Suprapubic skin (tissue), 4 donors: Measurements from ENCODE around the gene DIPK1A. TPM values are rescaled to one million over a fixed set of nuclear protein-coding genes. Genes with fewer than 3 reads are reported as not detected.

Experiments used
- DNase-seq, 2 donors: peaks; one replicate each; pipeline ENCODE4 v3.0.0-alpha.2; 2019; ENCODE audit warnings: low spot score in 2 of 2
- H3K27ac ChIP-seq: fragments of 200-600 bp; sonication (generic); one replicate; pipeline ENCODE4 v1.5.1; 2019
- H3K27me3 ChIP-seq: fragments of 200-600 bp; sonication (generic); one replicate; pipeline ENCODE4 v1.5.1; 2019
- H3K36me3 ChIP-seq: fragments of 200-600 bp; sonication (generic); one replicate; pipeline ENCODE4 v1.5.1; 2019
- H3K4me1 ChIP-seq: fragments of 200-600 bp; sonication (generic); one replicate; pipeline ENCODE4 v1.5.1; 2019
- H3K4me3 ChIP-seq: fragments of 200-600 bp; sonication (generic); one replicate; pipeline ENCODE4 v1.5.1; 2019; ENCODE audit warnings: mild to moderate bottlenecking
- H3K9me3 ChIP-seq: fragments of 200-600 bp; sonication (generic); one replicate; pipeline ENCODE4 v1.5.1; 2019
- EP300 ChIP-seq: sonication (generic); formaldehyde crosslinking; IDR thresholded peaks from one replicate; pipeline ENCODE4 v1.6.1; 2017; ENCODE audit warnings: antibody characterized with exemption
- POLR2A ChIP-seq, 2 donors: fragments of 450-650 bp; IDR thresholded peaks; one replicate each; pipeline ENCODE4 v1.6.1; 2017; ENCODE audit warnings: antibody characterized with exemption in 2 of 2, mild to moderate bottlenecking in 2 of 2, moderate library complexity in 2 of 2
- POLR2AphosphoS5 ChIP-seq, 3 donors: sonication (generic); formaldehyde crosslinking; IDR thresholded peaks; one replicate each; pipeline ENCODE4 v1.6.1; 2017; ENCODE audit warnings: antibody characterized with exemption in 3 of 3
- WGBS: methylation state at CpG from one replicate; pipeline ENCODE4 v1.1.5; 2018; 5-methylcytosine and 5-hydroxymethylcytosine counted together
- total RNA-seq, 4 donors: library from RNA; depleted of rRNA; stranded (reverse); fragments of >200 nt; gene quantifications; one replicate each; pipeline ENCODE4 v1.1.0, GENCODE V29; 2016
- TF ChIP-seq, protein P1 (sequence below), 2 donors: fragments of 200-600 bp in 1 of 2; fragments of 450-650 bp in 1 of 2; sonication (generic) in 1 of 2; IDR thresholded peaks; one replicate each; pipeline ENCODE4 v1.5.1; 2016 to 2019; ENCODE audit warnings: antibody characterized with exemption in 2 of 2, mild to moderate bottlenecking in 1 of 2, moderate library complexity in 1 of 2

The DIPK1A gene
- total RNA-seq, 4 donors from 2014 or later = 3.3 to 7.8 (median 5.3) TPM

GRCh38 chr1:92884195-92884594 is 77.1 kb downstream of the DIPK1A start:
- no peak for DNase-seq
- Histone ChIP-seq H3K36me3 (no peaks in the 10 kb centered on the region), H3K9me3 (peaks cover 1% of the 10 kb centered on the region), H3K4me1 (no peaks in the 10 kb centered on the region), H3K27me3 (no peaks in the 10 kb centered on the region), H3K4me3 (no peak overlapping the region), H3K27ac (no peak overlapping the region)
- TF ChIP-seq POLR2A (IDR thresholded peaks at IDR 0.05) (no peak), EP300 (no peak), POLR2AphosphoS5 (IDR thresholded peaks at IDR 0.05) (no peak)
- TF ChIP-seq, protein P1, sequence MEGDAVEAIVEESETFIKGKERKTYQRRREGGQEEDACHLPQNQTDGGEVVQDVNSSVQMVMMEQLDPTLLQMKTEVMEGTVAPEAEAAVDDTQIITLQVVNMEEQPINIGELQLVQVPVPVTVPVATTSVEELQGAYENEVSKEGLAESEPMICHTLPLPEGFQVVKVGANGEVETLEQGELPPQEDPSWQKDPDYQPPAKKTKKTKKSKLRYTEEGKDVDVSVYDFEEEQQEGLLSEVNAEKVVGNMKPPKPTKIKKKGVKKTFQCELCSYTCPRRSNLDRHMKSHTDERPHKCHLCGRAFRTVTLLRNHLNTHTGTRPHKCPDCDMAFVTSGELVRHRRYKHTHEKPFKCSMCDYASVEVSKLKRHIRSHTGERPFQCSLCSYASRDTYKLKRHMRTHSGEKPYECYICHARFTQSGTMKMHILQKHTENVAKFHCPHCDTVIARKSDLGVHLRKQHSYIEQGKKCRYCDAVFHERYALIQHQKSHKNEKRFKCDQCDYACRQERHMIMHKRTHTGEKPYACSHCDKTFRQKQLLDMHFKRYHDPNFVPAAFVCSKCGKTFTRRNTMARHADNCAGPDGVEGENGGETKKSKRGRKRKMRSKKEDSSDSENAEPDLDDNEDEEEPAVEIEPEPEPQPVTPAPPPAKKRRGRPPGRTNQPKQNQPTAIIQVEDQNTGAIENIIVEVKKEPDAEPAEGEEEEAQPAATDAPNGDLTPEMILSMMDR (IDR thresholded peaks at IDR 0.05) = no peak
- 94% methylated on average over 1 of the region's 1 CpG for WGBS

DNA sequence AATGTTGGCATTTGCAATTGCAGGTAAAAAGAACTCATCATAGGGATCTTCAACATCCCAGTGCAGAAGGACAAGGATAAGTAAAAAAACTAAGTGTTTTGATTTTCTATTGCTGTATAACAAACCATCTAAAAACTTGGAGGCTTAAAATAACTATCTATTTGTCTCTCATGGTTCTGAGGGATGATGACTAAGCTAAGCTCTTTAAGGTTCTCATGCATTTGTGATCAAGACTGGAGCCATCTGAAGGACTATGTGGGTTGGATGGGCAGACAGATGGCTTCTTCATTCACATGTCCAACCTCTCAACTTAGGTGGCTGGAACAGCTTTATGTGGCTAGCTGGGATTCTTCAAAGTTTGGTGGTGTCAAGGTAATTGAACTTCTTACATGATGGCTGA is 78.0 kb downstream of the DIPK1A start:
- H3K27me3 ChIP-seq = no peaks in the 10 kb centered on the region
- H3K27ac ChIP-seq = no peak overlapping the region
- no peaks in the 10 kb centered on the region for H3K9me3 ChIP-seq
- DNase-seq = no peak
- no peaks in the 10 kb centered on the region for H3K36me3 ChIP-seq
- TF ChIP-seq, protein P1 (IDR thresholded peaks at IDR 0.05) = no peak
- no peak for TF ChIP-seq EP300
- TF ChIP-seq POLR2A (IDR thresholded peaks at IDR 0.05) = no peak
- no peak for TF ChIP-seq POLR2AphosphoS5 (IDR thresholded peaks at IDR 0.05)
- no peak overlapping the region for H3K4me3 ChIP-seq
- no peaks in the 10 kb centered on the region for H3K4me1 ChIP-seq

DNA sequence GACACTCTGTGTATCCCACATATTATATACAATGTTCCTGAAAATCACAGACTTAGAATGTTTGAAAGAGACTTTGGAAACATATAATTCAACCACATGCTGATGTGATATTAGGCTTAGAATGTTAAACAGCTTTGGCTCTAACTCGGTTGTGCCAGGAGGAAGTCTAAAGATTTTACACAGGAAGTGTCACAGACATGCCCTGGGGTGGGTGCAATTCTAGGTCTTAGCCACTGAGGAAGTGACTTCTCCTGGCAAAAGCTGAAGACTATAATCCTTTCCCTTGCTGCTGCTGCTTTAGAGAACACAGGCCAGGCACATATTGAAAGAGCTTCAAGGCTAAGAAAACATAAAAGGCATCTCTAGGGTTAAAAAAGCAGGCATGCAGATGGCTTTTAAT is 78.4 kb downstream of the DIPK1A start:
- no peaks in the 10 kb centered on the region for H3K27me3 ChIP-seq
- no peak for TF ChIP-seq POLR2AphosphoS5 (IDR thresholded peaks at IDR 0.05)
- TF ChIP-seq, protein P1 (IDR thresholded peaks at IDR 0.05) = no peak
- TF ChIP-seq EP300 = no peak
- TF ChIP-seq POLR2A (IDR thresholded peaks at IDR 0.05) = no peak
- H3K27ac ChIP-seq = no peak overlapping the region
- H3K4me1 ChIP-seq = peaks cover under 1% of the 10 kb centered on the region
- H3K9me3 ChIP-seq = no peaks in the 10 kb centered on the region
- WGBS = 27% methylated on average over 1 of the region's 1 CpG
- H3K36me3 ChIP-seq = no peaks in the 10 kb centered on the region
- H3K4me3 ChIP-seq = no peak overlapping the region
- DNase-seq = no peak

DNA sequence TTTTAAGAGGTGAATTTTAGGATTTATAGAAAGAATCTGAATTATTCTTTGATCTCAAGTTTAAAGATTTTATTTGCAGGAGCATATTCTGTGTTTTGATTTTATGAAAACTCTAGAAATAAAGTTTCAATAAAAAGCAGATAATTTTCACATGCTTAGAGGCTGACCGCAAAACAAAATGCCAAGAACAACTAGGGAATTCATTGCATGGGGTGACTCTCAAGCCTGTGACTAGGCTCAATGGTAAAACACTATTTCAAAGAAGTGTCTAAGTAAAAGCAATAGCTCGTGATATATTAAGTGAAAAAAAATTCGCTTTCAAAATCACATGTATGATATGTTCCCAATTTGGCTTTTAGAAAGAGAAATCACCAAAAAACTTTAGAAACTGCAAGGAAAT is 79.9 kb downstream of the DIPK1A start:
- no peak overlapping the region for H3K4me3 ChIP-seq
- 75% methylated on average over 3 of the region's 3 CpGs for WGBS
- H3K27me3 ChIP-seq = no peaks in the 10 kb centered on the region
- no peak overlapping the region for H3K27ac ChIP-seq
- no peaks in the 10 kb centered on the region for H3K9me3 ChIP-seq
- DNase-seq = no peak
- no peaks in the 10 kb centered on the region for H3K36me3 ChIP-seq
- TF ChIP-seq, protein P1 (IDR thresholded peaks at IDR 0.05) = no peak
- no peak for TF ChIP-seq POLR2AphosphoS5 (IDR thresholded peaks at IDR 0.05)
- H3K4me1 ChIP-seq = peaks cover 4% of the 10 kb centered on the region

DNA sequence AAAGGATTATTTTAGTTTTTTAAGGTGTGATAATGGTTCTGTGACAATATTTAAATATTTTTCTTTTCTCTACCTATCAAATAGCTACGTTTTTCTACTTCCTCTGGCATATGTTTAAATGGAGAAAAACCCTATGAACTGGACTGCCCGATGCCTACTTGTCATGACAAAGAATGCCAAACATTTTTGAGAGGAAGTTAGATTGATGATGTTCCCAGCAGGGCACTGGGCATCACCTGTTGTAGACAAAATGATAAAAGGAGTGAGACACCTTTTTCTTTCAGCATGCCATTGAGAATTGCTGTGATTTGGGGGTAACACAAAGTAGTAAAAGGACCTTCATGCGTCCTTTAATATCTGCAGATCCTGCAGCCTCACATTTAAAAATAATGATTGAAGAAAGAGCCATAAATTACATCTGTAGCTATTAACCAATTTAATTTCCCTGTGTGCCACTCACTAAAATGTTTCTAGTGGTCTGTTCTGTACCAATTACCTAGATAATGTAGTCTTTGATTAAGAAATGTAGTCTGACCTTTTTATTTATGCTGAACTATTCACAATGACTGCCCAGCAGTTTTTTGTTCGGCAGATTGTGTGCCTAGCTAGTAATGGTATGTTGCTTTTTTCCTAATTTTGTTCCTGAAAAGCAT is 81.8 kb downstream of the DIPK1A start:
- Histone ChIP-seq H3K4me1 (peaks cover 4% of the 10 kb centered on the region), H3K27me3 (no peaks in the 10 kb centered on the region), H3K27ac (no peak overlapping the region), H3K9me3 (no peaks in the 10 kb centered on the region), H3K4me3 (no peak overlapping the region), H3K36me3 (no peaks in the 10 kb centered on the region)
- TF ChIP-seq, protein P1 (IDR thresholded peaks at IDR 0.05) = no peak
- TF ChIP-seq POLR2A (IDR thresholded peaks at IDR 0.05) (no peak), EP300 (no peak), POLR2AphosphoS5 (IDR thresholded peaks at IDR 0.05) (no peak)
- 87% methylated on average over 4 of the region's 4 CpGs for WGBS
- DNase-seq = no peak
